Measurements from ENCODE around the gene BCKDK.
A peak's percentile ranks its signal among the peaks of the same experiment; 100 is the strongest.
"Not testable (repeated sequence)": the region's sequence is repeated elsewhere in the genome, so short reads cannot be mapped to it uniquely, and the experiment has no call there.

BCKDK gene

GRCh38 chr16:31094424-31095120 lies 13.6 kb upstream of the BCKDK start, which contains the start of gene VKORC1:
Gene VKORC1 (minus strand): TSS chr16:31094797. CDS start chr16:31094729, 68 bp downstream.
- no peak for TF ChIP-seq CTCF (IDR thresholded peaks at IDR 0.05; ENCODE audit: low read depth, low read length, missing control alignments)
- H3K4me3 ChIP-seq (ENCODE audit: low read depth, low read length) = peak within 1 kb of the TSS; percentile 78
- peak; percentile 90 for DNase-seq (ENCODE audit: low read depth)

- H3K4me3 ChIP-seq (ENCODE audit: low read depth, low read length) = no peak overlapping the region
- DNase-seq (ENCODE audit: low read depth) = no peak
- TF ChIP-seq CTCF (IDR thresholded peaks at IDR 0.05; ENCODE audit: low read depth, low read length, missing control alignments) = no peak
Observed at GRCh38 chr16:31099860-31100638, 8.1 kb upstream of the BCKDK start.

GRCh38 chr16:31100876-31101641 lies 7.1 kb upstream of the BCKDK start:
- not testable (repeated sequence) for DNase-seq (ENCODE audit: low read depth); H3K4me3 ChIP-seq (ENCODE audit: low read depth, low read length)

GRCh38 chr16:31105677-31106213 lies 2.4 kb upstream of the BCKDK start:
- H3K4me3 ChIP-seq (ENCODE audit: low read depth, low read length) = no peak overlapping the region
- DNase-seq (ENCODE audit: low read depth) = no peak
- TF ChIP-seq CTCF (IDR thresholded peaks at IDR 0.05; ENCODE audit: low read depth, low read length, missing control alignments) = peak; percentile 78

- TF ChIP-seq CTCF (IDR thresholded peaks at IDR 0.05; ENCODE audit: low read depth, low read length, missing control alignments) = no peak
- DNase-seq (ENCODE audit: low read depth) = no peak
- no peak overlapping the region; the same call in 1 of the 2 replicates for H3K4me3 ChIP-seq (ENCODE audit: low read depth, low read length)
Observed at GRCh38 chr16:31106509-31107464, 1.4 kb upstream of the BCKDK start.

GRCh38 chr16:31107465-31107867 lies 720 bp upstream of the BCKDK start:
- DNase-seq (ENCODE audit: low read depth) = peak; percentile 49
- H3K4me3 ChIP-seq (ENCODE audit: low read depth, low read length) = peak overlapping the region; percentile 90; the same call in 1 of the 2 replicates
- TF ChIP-seq CTCF (IDR thresholded peaks at IDR 0.05; ENCODE audit: low read depth, low read length, missing control alignments) = no peak

Data from GM12864 (cell line).